HepG2 (cell line): ENCODE results near the gene MIDN. TPM values are rescaled to one million over a fixed set of nuclear protein-coding genes. Genes with fewer than 3 reads are reported as not detected.

Source experiments
- DRAP1 ChIP-seq: IDR thresholded peaks from 2 replicates; pipeline ENCODE4 v1.6.1; 2016; ENCODE audit warnings: missing genetic modification reagents, missing compliant biosample characterization
- FOXO1 ChIP-seq: sonication (generic); formaldehyde crosslinking; IDR thresholded peaks from 2 replicates; pipeline ENCODE4 v1.4.0; 2020; ENCODE audit warnings: missing genetic modification reagents
- HNRNPK ChIP-seq: fragments of 200-400 bp; formaldehyde crosslinking; IDR thresholded peaks from 2 replicates; pipeline ENCODE4 v1.6.1; 2018; ENCODE audit warnings: low read length, low read depth, moderate library complexity, mild to moderate bottlenecking; ENCODE audit not compliant: poor library complexity, severe bottlenecking
- KDM5B ChIP-seq: sonication (generic); formaldehyde crosslinking; IDR thresholded peaks from 2 replicates; pipeline ENCODE4 v1.4.0; 2020; ENCODE audit warnings: missing genetic modification reagents, mild to moderate bottlenecking, borderline replicate concordance
- LRRFIP1 ChIP-seq: sonication (generic); formaldehyde crosslinking; conservative IDR thresholded peaks from 2 replicates; pipeline ENCODE4 v1.4.0; 2020; ENCODE audit warnings: missing genetic modification reagents
- MAFK ChIP-seq, 2 experiments: IDR thresholded peaks in 1 of 2; conservative IDR thresholded peaks in 1 of 2; 2 replicates each; pipeline ENCODE4 v1.6.1; 2011; ENCODE audit warnings: improper control_type of control experiment in 2 of 2, low read length in 2 of 2
- MED1 ChIP-seq: sonication (generic); formaldehyde crosslinking; IDR thresholded peaks from 2 replicates; pipeline ENCODE4 v1.4.0; 2020; ENCODE audit warnings: missing genetic modification reagents
- MLX ChIP-seq: IDR thresholded peaks from 2 replicates; pipeline ENCODE4 v1.6.1; 2016
- MXD3 ChIP-seq: IDR thresholded peaks from 2 replicates; pipeline ENCODE4 v1.6.1; 2016; ENCODE audit warnings: mild to moderate bottlenecking, missing biosample characterization, missing genetic modification reagents
- NFRKB ChIP-seq: fragments of 450-650 bp; IDR thresholded peaks from 2 replicates; pipeline ENCODE4 v1.6.1; 2017
- RCOR2 ChIP-seq: IDR thresholded peaks from 2 replicates; pipeline ENCODE4 v1.6.1; 2016; ENCODE audit warnings: missing biosample characterization, missing genetic modification reagents
- SOX13 ChIP-seq, 3 experiments: fragments of 450-650 bp in 1 of 3; sonication (generic) in 1 of 3; formaldehyde crosslinking in 1 of 3; IDR thresholded peaks in 2 of 3; conservative IDR thresholded peaks in 1 of 3; 2 replicates each; pipeline versions ENCODE4 v1.5.0 to v1.6.1; 2016 to 2020; ENCODE audit warnings: antibody characterized with exemption in 1 of 3, mild to moderate bottlenecking in 1 of 3, missing compliant biosample characterization in 1 of 3, missing genetic modification reagents in 1 of 3, moderate library complexity in 1 of 3
- THAP11 ChIP-seq: IDR thresholded peaks from 2 replicates; pipeline ENCODE4 v1.6.1; 2016; ENCODE audit warnings: missing biosample characterization, missing genetic modification reagents
- TOPORS ChIP-seq: sonication (generic); formaldehyde crosslinking; IDR thresholded peaks from 2 replicates; pipeline ENCODE4 v1.8.0; 2023; ENCODE audit warnings: mild to moderate bottlenecking, missing genetic modification reagents
- ZNF646 ChIP-seq: sonication (generic); formaldehyde crosslinking; IDR thresholded peaks from 2 replicates; pipeline ENCODE4 v1.9.0; 2021; ENCODE audit warnings: mild to moderate bottlenecking, missing genetic modification reagents
- ZNF709 ChIP-seq: sonication (generic); formaldehyde crosslinking; IDR thresholded peaks from 2 replicates; pipeline ENCODE4 v1.5.0; 2020; ENCODE audit warnings: mild to moderate bottlenecking, missing genetic modification reagents
- ZNF879 ChIP-seq: sonication (generic); formaldehyde crosslinking; IDR thresholded peaks from 2 replicates; pipeline ENCODE4 v1.8.1; 2023; ENCODE audit warnings: missing genetic modification reagents
- ZSCAN25 ChIP-seq: sonication (generic); formaldehyde crosslinking; IDR thresholded peaks from 2 replicates; pipeline ENCODE4 v1.8.0; 2022; ENCODE audit warnings: mild to moderate bottlenecking, missing genetic modification reagents
- polyA plus RNA-seq, 8 experiments: library from polyadenylated mRNA; depleted of rRNA in 3 of 8; stranded (reverse) in 7 of 8; unstranded in 1 of 8; fragments of >200 nt; fragmentation: Illumina TruSeq in 4 of 8; extraction: Trizol in 4 of 8; gene quantifications; 2 replicates each; pipeline versions ENCODE4 v1.2.1 to v1.2.3, GENCODE V29; 2011 to 2016; ENCODE audit warnings: low read depth in 4 of 8, missing spikeins in 1 of 8, mixed read lengths in 1 of 8; ENCODE audit not compliant: insufficient read depth in 1 of 8
- total RNA-seq, 5 experiments: library from RNA; depleted of rRNA; stranded (reverse); fragments of >200 nt; fragmentation: Illumina TruSeq; extraction: Trizol; gene quantifications; 2 replicates each; pipeline ENCODE4 v1.2.3, GENCODE V29; 2016; ENCODE audit warnings: low read depth in 1 of 5

The MIDN gene
- total and polyA plus RNA-seq, 2 of the 13 experiments (the other 11 are each of a cell fraction or from before 2014, with no cell fraction given) = 8.4 to 18.0 TPM

- TF ChIP-seq DRAP1 (peak; percentile 73; the same call in 1 of the 2 replicates), THAP11 (peak; percentile 81; the same call in 1 of the 2 replicates), MXD3 (CRISPR knock-in tag) (peak; percentile 17; the same call in 1 of the 2 replicates), RCOR2 (CRISPR knock-in tag) (peak; percentile 94), MED1 (CRISPR knock-in tag) (peak; percentile 97), SOX13 (IDR thresholded peaks at IDR 0.05) (peak; percentile 49; the same call in 1 of the 2 replicates), SOX13 (CRISPR knock-in tag; conservative IDR thresholded peaks at IDR 0.05 in 1 of 2, IDR thresholded peaks at IDR 0.05 in 1 of 2) (peak in 1 of 2 experiments; percentile 84; a peak in 2 of 4 replicates), ZNF709 (CRISPR knock-in tag) (peak; percentile 79), HNRNPK (no peak), KDM5B (CRISPR knock-in tag) (no peak; the same call in 1 of the 2 replicates), ZSCAN25 (CRISPR knock-in tag) (peak; percentile 85), ZNF646 (CRISPR knock-in tag) (no peak), LRRFIP1 (CRISPR knock-in tag) (no peak), FOXO1 (CRISPR knock-in tag) (peak; percentile 46; the same call in 1 of the 2 replicates), MLX (peak; percentile 68), ZNF879 (0 out of 2 replicates have a peak, but pooled peaks have one; percentile 26), MAFK (conservative IDR thresholded peaks at IDR 0.05 in 1 of 2, IDR thresholded peaks at IDR 0.05 in 1 of 2; ENCODE audit: low read length in 2 of 2) (no peak), NFRKB (no peak), TOPORS (CRISPR knock-in tag) (no peak)
Measured at GRCh38 chr19:1244693-1245451, 3.5 kb upstream of the MIDN start (continued).
